Lower leg skin (tissue), 4 donors: ENCODE data around the gene GPR45. TPM values are rescaled to one million over a fixed set of nuclear protein-coding genes. Genes with fewer than 3 reads are reported as not detected.
A peak's percentile ranks its signal among the peaks of the same experiment; 100 is the strongest.

Experiments used
- DNase-seq, 2 donors: peaks; one replicate each; pipeline ENCODE4 v3.0.0-alpha.2; 2019; ENCODE audit warnings: low spot score in 2 of 2
- H3K4me3 ChIP-seq: fragments of 200-600 bp; sonication (generic); 2 replicates; pipeline ENCODE4 v1.5.1; 2017; ENCODE audit warnings: mild to moderate bottlenecking, low read depth; ENCODE audit not compliant: poor library complexity, severe bottlenecking
- POLR2A ChIP-seq, 2 donors: fragments of 450-650 bp; IDR thresholded peaks; one replicate each; pipeline ENCODE4 v1.6.1; 2016 to 2017; ENCODE audit warnings: antibody characterized with exemption in 2 of 2, mild to moderate bottlenecking in 1 of 2, moderate library complexity in 1 of 2
- WGBS, 2 donors: methylation state at CpG; one replicate each; pipeline ENCODE4 v1.1.5; 2018; 5-methylcytosine and 5-hydroxymethylcytosine counted together
- intact Hi-C: fragments of 100-400 bp; cut with DNase I; formaldehyde crosslinking; loops from one replicate; pipeline ENCODE4 v1.15.0; 2023; ENCODE audit warnings: low total_unique reads
- total RNA-seq, 4 donors: library from RNA; depleted of rRNA; stranded (reverse); fragments of >200 nt; gene quantifications; one replicate each; pipeline ENCODE4 v1.1.0, GENCODE V29; 2016
- TF ChIP-seq, protein P1 (sequence below), 3 donors: fragments of 450-650 bp; IDR thresholded peaks; one replicate each; pipeline ENCODE4 v1.5.1; 2016; ENCODE audit warnings: antibody characterized with exemption in 3 of 3, mild to moderate bottlenecking in 3 of 3, moderate library complexity in 2 of 3

GPR45 gene
- total RNA-seq, 4 donors from 2014 or later = not detected

DNA sequence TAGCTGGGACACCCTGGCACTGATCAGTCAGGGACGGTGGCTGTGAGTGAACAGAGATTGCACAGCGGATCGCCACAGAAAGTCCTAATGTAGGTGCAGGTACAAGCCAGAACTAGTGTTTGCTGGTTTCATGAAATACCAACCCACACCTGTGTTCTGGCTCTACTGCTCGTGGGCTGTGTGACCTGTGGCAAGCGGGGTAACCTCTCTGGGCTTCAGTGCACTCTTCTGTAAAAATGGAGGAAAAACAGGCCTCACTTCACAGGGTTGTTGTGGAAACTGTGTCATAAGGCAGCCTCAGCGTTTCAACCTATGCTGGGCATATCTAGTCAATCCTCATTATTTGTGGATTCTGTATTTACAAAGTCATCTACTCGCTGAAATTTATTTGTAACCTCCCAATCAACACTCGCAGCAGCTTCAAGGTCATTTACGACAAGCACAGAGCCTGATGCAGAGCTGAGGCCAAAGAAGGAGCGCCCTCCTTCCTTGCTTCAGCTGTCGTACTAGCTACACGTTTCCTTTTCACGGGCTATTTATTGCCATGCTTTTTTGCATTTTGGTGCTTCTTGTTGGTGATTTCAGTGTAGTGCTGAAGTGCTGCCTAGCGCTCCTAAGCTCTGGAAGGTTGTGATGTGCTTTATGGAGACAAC lies 30.0 kb downstream of the GPR45 start:
- WGBS, 2 donors = 94 to 95% methylated on average over 14 of the region's 14 CpGs
- DNase-seq = no peak
- TF ChIP-seq, protein P1, sequence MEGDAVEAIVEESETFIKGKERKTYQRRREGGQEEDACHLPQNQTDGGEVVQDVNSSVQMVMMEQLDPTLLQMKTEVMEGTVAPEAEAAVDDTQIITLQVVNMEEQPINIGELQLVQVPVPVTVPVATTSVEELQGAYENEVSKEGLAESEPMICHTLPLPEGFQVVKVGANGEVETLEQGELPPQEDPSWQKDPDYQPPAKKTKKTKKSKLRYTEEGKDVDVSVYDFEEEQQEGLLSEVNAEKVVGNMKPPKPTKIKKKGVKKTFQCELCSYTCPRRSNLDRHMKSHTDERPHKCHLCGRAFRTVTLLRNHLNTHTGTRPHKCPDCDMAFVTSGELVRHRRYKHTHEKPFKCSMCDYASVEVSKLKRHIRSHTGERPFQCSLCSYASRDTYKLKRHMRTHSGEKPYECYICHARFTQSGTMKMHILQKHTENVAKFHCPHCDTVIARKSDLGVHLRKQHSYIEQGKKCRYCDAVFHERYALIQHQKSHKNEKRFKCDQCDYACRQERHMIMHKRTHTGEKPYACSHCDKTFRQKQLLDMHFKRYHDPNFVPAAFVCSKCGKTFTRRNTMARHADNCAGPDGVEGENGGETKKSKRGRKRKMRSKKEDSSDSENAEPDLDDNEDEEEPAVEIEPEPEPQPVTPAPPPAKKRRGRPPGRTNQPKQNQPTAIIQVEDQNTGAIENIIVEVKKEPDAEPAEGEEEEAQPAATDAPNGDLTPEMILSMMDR (IDR thresholded peaks at IDR 0.05) = no peak
- TF ChIP-seq POLR2A (IDR thresholded peaks at IDR 0.05) = no peak

DNA sequence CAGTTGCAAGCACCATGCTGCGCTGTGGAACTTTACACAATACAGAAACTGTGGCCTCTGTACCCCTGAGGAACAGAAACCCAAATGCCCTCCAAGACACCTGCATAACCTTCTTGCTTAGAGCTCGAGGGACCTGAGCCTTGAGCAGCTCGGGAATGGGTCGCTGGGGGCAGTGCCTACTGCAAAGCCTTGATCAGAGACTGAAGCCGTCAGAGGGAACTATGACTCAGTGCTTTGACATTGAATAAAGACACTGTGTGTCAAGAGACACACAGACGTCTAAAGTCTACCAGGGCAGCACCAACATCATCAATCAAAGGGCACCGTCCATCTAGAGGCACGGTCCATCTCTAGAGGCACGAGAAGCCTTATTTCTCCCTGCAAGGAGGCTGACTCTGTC lies 30.6 kb downstream of the GPR45 start:
- intact Hi-C loops = no loop called here
- 77 to 87% methylated on average over 9 of the region's 9 CpGs for WGBS, 2 donors
- no peak for TF ChIP-seq POLR2A (IDR thresholded peaks at IDR 0.05)
- TF ChIP-seq, protein P1 (IDR thresholded peaks at IDR 0.05) = no peak
- no peak overlapping the region for H3K4me3 ChIP-seq
- DNase-seq = no peak

More for the DNA sequence above, 30.0 kb downstream of the GPR45 start:
- intact Hi-C loops = no loop called here
- no peak overlapping the region for H3K4me3 ChIP-seq

DNA sequence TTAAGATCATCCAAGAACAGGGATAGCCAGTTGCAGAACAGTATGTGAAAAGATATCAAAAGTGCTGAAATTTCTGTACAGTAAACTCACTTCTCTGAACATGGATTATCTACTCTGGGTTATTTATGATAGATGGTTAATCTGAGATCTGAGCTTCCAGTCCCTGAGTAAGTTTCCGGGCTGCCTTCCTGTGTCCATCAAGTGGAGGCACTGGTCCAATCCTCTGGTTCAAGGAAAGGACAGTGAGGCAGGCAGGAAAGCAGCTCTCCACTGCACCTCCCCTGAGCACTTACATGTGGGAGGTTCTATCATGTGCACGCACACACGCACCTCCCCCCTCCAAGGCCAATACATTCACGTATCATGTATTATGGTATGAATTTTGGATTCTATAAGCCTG lies 32.5 kb downstream of the GPR45 start:
- H3K4me3 ChIP-seq = no peak overlapping the region
- intact Hi-C loops = no loop called here
- 91 to 94% methylated on average over 4 of the region's 4 CpGs for WGBS, 2 donors
- TF ChIP-seq, protein P1 (IDR thresholded peaks at IDR 0.05) = no peak
- TF ChIP-seq POLR2A (IDR thresholded peaks at IDR 0.05) = no peak
- DNase-seq = peak in 1 of 2 donors; percentile 34

DNA sequence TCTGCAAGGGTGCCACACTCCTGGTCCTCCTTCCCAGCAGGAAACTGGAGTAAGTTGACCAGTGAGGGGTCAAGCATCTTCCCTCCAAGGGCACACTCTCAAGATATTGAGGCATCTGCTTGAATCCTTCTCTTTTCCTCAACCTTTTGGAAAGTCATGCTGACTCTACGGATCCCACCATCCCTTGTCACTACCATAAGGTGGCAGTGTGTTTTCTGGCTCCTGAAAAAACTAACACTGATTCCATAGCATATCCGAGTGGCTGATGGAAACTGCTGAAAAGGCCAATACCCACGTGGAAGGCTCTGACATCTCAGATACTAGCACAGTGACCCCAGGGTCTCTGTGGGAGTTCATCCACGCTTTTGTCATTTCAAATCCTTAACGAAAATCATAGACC lies 37.1 kb downstream of the GPR45 start:
- DNase-seq = no peak
- TF ChIP-seq, protein P1 (IDR thresholded peaks at IDR 0.05) = no peak
- TF ChIP-seq POLR2A (IDR thresholded peaks at IDR 0.05) = no peak
- intact Hi-C loops = no loop called here
- 62 to 68% methylated on average over 5 of the region's 5 CpGs for WGBS, 2 donors
- H3K4me3 ChIP-seq = no peak overlapping the region

DNA sequence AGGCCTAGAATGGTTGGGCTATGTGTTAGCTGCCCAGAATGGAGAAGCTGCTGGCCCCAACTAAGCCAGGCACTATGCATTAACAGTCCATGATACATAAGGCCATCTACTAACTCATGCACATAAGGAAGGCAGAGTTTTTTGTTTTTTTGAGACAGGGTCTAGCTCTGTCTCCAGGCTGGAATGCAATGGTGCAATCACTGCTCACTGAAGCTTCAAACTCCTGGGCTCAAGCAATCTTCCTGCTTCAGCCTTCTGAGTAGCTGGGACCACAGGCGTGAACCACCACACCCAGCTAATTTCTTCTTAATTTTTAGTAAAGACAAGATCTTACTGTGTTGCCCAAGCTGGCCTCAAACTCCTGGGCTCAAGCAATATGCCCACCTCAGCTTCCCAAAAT lies 37.6 kb downstream of the GPR45 start:
- TF ChIP-seq POLR2A (IDR thresholded peaks at IDR 0.05) = no peak
- TF ChIP-seq, protein P1 (IDR thresholded peaks at IDR 0.05) = no peak
- no peak overlapping the region for H3K4me3 ChIP-seq
- WGBS, 2 donors = 89 to 100% methylated on average over 1 of the region's 1 CpG
- intact Hi-C loops = no loop called here
- peak in 1 of 2 donors; percentile 39 for DNase-seq

DNA sequence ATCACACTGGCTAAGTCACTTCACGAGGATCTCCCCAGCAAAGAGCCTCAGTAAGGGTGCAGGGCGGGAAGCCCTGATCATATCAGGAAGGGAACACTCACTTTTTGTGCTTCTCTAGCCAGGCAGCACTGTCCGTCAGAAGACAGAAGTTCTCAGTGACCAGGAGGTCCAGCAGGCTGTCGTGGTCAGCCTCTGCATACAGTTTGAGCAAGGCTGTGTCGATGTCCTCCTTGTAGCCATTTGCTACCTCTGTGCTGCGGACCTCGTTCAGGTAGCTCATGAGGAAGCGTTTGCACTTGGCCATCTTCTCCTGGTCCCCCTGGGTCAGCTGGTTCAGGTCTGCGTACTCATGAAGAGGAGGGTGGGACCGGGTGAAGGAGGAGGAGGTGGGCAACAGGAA lies 38.7 kb downstream of the GPR45 start:
- 92% methylated on average over 10 of the region's 10 CpGs for WGBS, 2 donors
- no peak for TF ChIP-seq POLR2A (IDR thresholded peaks at IDR 0.05)
- TF ChIP-seq, protein P1 (IDR thresholded peaks at IDR 0.05) = no peak
- intact Hi-C loops = no loop called here
- peak in 1 of 2 donors; percentile 69 for DNase-seq
- H3K4me3 ChIP-seq = no peak overlapping the region
